Cardiac septum (tissue), 1 donor: ENCODE measurements around the gene KCNN3. TPM values are rescaled to one million over a fixed set of nuclear protein-coding genes. Genes with fewer than 3 reads are reported as not detected.
"Not testable (repeated sequence)": the region's sequence is repeated elsewhere in the genome, so short reads cannot be mapped to it uniquely, and the experiment has no call there.

Experiments used
- DNase-seq: peaks from one replicate; pipeline ENCODE4 v3.0.0-alpha.2; 2020; ENCODE audit warnings: low spot score
- intact Hi-C: fragments of 100-400 bp; cut with DNase I; formaldehyde crosslinking; loops from one replicate; pipeline ENCODE4 v1.14.0; 2022
- total RNA-seq: library from RNA; stranded (reverse); fragmentation: NEBNext Ultra II Directional; extraction: Animal tissue kit (Norgen Biotek cat#: 25700); gene quantifications from one replicate; pipeline ENCODE4 v1.2.1, GENCODE V29; 2021
- donor health status: DM: no; HTN: no; CAD: no.

Gene KCNN3
- total RNA-seq, 1 donor from 2014 or later, result 2.8 TPM

DNA sequence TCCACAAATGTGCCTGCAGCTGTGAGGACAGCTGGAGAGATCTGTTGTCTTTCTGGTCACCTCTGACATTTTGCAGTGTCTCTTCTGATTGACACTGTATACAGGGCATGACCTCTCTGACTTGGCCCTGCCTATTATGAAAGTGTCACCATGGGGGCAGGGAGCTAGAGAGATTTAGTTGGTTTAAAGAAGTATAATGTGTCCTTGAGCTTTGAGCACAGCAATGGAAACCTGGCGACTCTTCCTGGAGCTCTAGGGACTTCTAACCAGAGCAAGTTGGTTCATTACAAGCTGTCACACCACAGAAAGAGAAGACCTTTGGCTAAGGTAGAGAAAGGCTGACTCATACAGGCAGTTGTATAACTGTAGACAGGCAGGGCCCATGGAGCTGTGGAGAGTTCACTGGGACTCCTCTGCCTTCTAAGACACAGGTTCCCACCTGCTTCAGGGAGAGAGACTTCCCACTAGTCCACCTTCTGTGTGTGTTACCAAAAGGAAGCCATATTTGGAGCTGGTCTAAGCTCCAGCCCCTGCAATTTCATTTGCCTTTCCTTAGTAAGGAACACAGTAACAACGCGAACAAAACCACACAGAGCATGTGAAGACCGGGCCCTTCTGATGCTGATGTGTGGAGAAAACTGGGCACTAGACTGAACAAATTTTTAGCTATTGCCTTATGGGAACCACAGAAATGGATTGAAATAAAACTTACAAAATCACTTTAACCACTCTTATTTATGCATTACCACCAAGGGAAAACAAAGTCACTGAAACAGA lies 171.6 kb downstream of the KCNN3 start:
- DNase-seq, result no peak

GRCh38 chr1:154697710-154698109 lies 172.4 kb downstream of the KCNN3 start:
- DNase-seq, result no peak
- intact Hi-C loops, result no loop called here

More for the DNA sequence above, 171.6 kb downstream of the KCNN3 start:
- intact Hi-C loops, result no loop called here

DNA sequence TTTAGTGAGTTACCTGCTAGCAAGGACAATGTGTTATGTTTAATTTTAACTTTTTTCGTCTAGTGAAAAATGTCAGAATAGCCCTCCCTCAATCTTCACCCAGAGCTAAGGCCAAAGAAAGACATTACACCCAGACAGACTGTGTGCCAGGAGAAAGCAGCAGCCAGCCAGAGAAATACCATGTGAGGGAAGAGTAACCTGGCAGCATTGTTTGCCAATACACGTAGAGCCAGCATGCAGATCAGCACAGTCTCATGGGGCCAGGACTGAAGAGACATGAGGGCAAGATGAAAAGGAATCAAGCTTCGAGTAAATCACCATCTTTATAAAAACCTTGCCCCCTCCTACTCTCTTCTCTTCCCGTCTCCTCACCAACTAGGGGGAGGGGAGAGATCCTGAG lies 173.6 kb downstream of the KCNN3 start:
- DNase-seq, result no peak
- intact Hi-C loops, result no loop called here

DNA sequence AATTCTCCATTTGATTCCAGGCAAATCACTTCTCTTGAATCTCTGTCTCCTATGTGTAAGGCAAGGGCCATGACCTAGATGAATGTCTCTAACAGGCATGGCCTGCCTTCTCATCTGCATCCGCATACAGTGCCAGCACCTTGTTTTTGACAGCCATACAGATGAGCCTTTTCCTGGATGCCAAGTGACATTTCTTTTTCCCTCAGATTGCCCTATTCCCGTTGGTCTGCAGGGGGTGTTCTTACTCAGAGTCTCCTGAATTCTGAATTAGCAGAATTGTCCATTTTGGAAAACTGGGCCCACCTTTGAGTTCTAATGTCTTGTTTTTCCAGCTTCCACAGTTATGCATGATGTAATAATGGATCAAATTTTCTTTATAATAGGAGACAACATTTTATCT lies 174.1 kb downstream of the KCNN3 start:
- DNase-seq, result no peak
- intact Hi-C loops, result no loop called here

DNA sequence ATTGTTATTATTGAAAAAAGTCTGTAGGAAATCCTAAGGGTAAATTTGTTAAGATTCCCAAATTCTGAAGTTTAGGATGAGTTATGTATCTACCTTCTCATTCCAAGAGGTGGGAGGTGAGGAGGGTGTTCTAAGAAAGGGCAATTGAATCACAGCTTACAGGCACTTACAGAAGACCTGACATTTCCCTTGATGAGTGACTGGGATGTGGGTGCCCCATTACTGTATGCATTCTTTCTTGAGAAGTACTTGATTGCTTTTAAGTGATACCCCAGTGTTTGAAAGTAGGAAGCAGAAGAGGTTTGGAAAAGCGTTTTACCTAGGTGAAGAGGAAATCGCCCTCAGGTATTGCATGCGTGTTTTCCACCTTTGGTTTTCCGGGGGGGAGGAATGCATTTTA lies 175.1 kb downstream of the KCNN3 start:
- no peak for DNase-seq
- intact Hi-C loops, result no loop called here

GRCh38 chr1:154689083-154689482 lies 181.0 kb downstream of the KCNN3 start:
- intact Hi-C loops, result no loop called here
- DNase-seq, result no peak

DNA sequence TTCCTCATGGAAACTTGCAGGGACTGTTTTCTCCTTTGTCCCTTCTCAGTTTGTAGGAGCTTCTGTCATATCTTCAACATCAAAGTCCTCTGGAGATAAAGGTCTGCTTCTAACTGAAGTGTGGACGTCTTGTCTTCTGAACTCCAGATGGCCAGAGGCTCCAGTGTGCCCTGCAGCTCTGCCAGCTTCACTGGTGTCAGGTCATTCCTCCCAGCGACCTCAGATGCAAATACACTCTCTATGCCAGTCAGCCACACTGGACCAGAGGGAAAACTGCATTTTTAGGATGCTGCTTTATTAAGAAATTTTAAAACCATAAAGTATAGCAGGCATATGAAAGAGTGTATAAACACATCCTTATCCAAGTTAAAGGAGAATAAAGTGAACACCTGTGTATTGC lies 183.6 kb downstream of the KCNN3 start:
- intact Hi-C loops, result no loop called here
- DNase-seq, result no peak

DNA sequence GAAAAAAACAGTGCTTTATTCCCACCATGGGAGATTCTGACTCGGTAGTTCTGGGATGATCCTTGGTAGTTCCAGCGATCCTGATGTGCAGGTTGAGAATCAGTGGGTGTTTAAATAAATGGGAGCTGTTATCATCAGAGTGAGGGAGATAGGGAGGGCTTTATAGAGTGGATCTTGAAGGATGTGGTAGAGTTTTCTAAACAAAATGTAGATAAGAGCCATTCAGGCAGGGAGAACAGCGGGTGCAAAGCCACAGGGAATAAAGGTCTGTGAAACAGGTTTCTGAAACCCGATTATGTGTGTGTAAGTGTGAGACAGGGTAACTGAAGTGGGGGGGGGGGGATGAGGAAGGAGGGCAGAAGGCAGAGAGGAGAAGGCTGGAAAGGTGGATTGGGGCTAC lies 186.3 kb downstream of the KCNN3 start:
- intact Hi-C loops, result no loop called here
- DNase-seq, result no peak

DNA sequence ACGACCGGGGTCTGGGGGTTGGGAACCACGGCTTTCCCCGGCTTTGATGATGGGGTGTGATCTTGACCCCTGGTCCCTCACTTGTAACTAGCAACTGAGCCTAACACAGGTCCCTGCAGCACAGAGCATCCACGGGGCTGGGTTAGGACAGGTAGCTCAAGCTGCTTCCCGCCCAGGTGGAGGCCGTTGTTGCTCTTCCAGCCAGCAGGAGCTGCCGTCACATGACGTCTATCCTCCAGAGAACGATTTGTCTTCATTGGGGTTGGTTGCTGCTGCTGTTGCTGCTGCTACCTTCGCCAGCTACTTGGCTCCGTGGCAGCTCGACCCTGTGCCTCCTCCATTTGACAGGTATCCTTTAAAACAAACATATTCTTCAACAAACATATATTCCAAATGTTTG lies 187.8 kb downstream of the KCNN3 start:
- DNase-seq, result no peak
- intact Hi-C loops, result no loop called here

- DNase-seq, intact Hi-C loops: not testable (repeated sequence)
Measured at GRCh38 chr1:154677844-154678243, 192.2 kb downstream of the KCNN3 start.

DNA sequence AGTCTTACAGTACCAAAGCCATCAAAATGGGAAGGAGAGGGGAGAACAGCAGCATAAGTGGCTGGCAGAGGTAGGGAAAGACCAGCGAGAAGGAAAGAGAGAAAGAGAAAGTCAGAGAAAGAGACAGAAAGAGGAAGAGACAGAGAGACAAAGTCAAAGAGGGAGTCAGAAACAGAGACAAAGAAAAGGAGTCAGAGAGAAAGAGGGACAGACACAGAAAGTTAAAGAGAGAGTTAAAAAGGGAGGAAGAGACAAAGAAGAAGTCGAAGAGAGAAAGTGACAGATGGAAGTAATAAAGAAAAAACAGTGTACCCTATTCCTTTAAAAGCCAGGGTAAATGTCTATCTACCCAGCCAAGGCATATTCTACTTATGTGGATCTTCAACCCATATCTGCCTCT lies 193.2 kb downstream of the KCNN3 start:
- intact Hi-C loops, DNase-seq: not testable (repeated sequence)

DNA sequence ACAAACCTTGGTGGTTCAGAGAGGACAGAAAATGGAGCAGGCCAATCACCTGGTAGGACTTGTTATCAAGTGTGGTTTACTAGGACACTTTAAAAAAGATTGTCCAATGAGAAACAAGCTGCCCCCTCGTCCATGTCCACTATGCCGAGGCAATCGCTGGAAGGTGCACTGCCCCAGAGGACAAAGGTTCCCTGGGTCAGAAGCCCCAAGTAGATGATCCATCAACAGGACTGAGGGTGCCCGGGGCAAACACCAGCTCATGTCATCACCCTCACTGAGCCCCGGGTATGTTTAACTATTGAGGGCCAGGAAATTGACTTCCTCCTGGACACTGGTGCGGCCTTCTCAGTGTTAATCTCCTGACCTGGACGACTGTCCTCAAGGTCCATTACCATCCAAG lies 195.6 kb downstream of the KCNN3 start:
- DNase-seq, intact Hi-C loops: not testable (repeated sequence)

DNA sequence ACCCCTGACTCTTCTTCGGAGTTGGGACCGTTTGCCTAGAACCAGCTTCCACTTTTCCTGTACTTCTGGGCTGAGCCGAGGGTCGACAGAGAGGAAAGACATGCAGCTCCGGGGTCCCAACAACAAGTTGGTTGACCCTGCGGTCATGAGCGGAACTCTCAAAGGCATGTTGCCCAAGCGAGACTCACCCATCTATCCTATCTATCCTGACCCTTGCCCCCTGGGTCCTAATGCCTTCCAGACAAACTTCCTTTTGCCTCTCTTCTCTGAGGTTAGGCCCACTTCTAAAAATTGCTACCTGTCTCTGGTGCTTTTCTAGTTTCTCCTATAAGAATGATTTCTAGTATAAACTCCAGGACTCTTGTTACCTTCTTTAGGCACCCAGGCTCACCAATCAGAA lies 197.8 kb downstream of the KCNN3 start:
- intact Hi-C loops, DNase-seq: not testable (repeated sequence)

- intact Hi-C loops, DNase-seq: not testable (repeated sequence)
Measured at GRCh38 chr1:154671412-154671811, 198.7 kb downstream of the KCNN3 start.

DNA sequence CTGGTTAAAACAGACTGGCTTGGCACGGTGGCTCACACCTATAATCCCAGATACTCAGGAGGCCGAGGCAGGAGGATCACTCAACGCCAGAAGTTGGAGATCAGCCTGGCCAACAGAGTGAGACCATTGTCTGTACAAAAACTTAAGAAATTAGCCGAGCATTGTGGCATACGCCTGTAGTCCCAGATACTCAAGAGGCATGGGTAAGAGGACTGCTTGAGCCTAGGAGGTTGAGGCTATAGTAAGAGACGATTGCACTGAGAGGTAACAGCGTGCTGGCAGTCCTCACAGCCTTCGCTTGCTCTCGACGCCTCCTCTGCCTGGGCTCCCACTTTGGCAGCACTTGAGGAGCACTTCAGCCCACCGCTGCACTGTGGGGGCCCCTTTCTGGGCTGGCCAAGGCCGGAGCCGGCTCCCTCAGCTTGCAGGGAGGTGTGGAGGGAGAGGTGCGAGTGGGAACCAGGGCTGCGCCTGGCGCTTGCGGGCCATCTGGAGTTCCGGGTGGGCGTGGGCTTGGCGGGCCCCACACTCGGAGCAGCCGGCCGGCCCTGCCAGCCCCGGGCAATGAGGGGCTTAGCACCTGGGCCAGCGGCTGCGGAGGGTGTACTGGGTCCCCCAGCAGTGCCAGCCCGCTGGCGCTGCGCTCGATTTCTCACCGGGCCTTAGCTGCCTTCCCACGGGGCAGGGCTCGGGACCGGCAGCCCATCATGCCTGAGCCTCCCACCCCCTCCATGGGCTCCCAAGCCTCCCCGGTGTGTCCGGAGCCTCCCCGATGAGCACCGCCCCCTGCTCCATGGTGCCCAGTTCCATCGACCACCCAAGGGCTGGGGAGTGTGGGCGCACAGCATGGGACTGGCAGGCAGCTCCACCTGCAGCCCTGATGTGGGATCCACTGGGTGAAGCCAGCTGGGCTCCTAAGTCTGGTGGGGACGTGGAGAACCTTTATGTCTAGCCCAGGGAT lies 199.5 kb downstream of the KCNN3 start:
- intact Hi-C loops, result not testable (repeated sequence)

GRCh38 chr1:154669464-154670282 lies 200.4 kb downstream of the KCNN3 start:
- intact Hi-C loops, result loop anchor here (1.0 to 5.0 kb wide), 2 partner anchors 88 to 209 kb away; no protein-coding TSS in a partner anchor
- peak; percentile 89 for DNase-seq

More for the DNA sequence above, 199.5 kb downstream of the KCNN3 start:
- DNase-seq, result not testable (repeated sequence)

DNA sequence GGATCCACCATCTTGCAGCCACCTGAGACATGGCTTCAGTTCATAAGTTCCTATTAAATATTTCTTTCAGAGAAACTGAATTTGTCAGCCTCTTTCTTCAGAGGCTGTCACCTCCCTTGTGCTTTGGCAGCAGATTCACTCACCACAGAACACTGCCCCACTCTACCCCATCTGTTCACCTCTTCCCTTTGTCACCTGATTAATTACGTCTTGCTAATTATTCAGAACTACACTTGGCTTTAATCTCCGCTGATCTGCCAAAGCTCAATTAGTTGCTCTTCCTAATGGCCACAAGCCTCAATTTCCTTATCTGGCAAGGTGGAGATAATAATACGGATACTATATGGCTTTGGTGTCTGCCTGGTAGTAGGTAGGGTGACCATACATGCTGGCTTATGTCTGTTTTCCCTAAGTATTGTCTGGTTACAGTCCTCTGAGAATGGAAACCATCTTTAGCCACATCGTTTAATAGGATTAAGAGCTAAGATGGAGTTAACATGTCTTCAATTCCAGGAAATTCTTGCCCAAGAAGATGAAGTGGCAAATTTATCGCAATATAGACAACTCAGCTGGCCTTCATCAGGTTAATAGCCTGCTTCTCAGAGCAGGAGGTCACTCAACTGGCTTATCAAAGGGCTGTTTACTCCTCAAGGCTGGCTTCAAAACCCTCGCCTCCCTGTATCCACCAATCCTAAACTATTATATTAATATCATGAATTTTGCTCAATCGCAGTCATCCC lies 203.9 kb downstream of the KCNN3 start:
- DNase-seq, result no peak
- intact Hi-C loops, result loop anchor here (5.0 kb wide), 1 partner anchor 91 kb away; no protein-coding TSS in a partner anchor

DNA sequence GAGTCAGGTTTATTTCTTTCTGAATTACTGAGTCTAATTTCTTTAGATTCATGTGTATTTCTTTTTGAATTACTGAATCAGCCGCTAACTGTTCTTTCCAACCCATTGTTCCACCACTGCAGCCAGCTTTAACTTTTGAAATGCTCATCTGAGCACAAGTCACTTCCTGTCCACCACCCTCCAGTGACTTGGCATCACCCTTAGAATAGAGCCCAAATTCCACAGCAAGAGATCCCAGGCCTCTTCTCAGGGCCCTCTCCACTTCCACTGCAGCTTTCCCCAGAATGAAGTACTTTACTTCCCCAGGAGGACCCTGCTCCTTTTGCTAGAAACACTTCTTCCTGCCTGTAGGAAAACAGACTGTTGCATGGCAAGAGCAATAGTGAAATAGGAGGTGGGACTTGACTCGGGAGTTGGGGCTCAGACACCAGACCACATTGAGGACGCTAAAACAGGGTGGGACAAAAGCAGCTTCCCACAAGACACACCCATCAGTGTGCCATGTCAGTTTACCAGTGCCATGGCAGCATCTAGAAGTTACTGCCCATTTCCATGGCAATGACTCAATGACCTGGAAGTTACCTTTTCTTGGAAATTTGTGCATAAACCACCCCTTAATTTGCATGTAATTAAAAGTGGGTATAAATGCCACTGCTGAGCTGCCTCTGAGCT lies 205.6 kb downstream of the KCNN3 start:
- no peak for DNase-seq
- intact Hi-C loops, result loop anchor here (5.0 kb wide), 1 partner anchor 93 kb away; no protein-coding TSS in a partner anchor
